ENCODE results near the gene PRODH.
"Not testable (repeated sequence)": the region's sequence is repeated elsewhere in the genome, so short reads cannot be mapped to it uniquely, and the experiment has no call there.

Gene PRODH

GRCh38 chr22:18968011-18968749, 32.1 kb upstream of the PRODH start:
- no peak for DNase-seq (ENCODE audit: low read depth in 3 of 3)

- DNase-seq (ENCODE audit: low read depth in 3 of 3) = not testable (repeated sequence)
These were observed 31.4 kb upstream of the PRODH start for GRCh38 chr22:18967391-18968010.

GRCh38 chr22:18966748-18967147, 30.7 kb upstream of the PRODH start:
- DNase-seq (ENCODE audit: low read depth in 3 of 3) = no peak

GRCh38 chr22:18965526-18966421, 29.7 kb upstream of the PRODH start:
- no peak for DNase-seq (ENCODE audit: low read depth in 3 of 3)

- not testable (repeated sequence) for DNase-seq (ENCODE audit: low read depth in 3 of 3)
These were observed 28.6 kb upstream of the PRODH start for GRCh38 chr22:18964501-18965265.

- not testable (repeated sequence) for DNase-seq (ENCODE audit: low read depth in 3 of 3)
These were observed 28.0 kb upstream of the PRODH start for GRCh38 chr22:18964051-18964450.

- DNase-seq (ENCODE audit: low read depth in 3 of 3) = no peak
These were observed 26.2 kb upstream of the PRODH start for GRCh38 chr22:18962308-18962635.

- not testable (repeated sequence) for DNase-seq (ENCODE audit: low read depth in 3 of 3)
These were observed 25.7 kb upstream of the PRODH start for GRCh38 chr22:18961632-18962307.

- not testable (repeated sequence) for DNase-seq (ENCODE audit: low read depth in 3 of 3)
These were observed 25.1 kb upstream of the PRODH start for GRCh38 chr22:18961201-18961600.

- DNase-seq (ENCODE audit: low read depth in 3 of 3) = not testable (repeated sequence)
These were observed 24.2 kb upstream of the PRODH start for GRCh38 chr22:18960166-18960820.

GRCh38 chr22:18959741-18960140, 23.6 kb upstream of the PRODH start:
- DNase-seq (ENCODE audit: low read depth in 3 of 3) = not testable (repeated sequence)

- not testable (repeated sequence) for DNase-seq (ENCODE audit: low read depth in 3 of 3)
These were observed 23.2 kb upstream of the PRODH start for GRCh38 chr22:18959266-18959665.

- not testable (repeated sequence) for DNase-seq (ENCODE audit: low read depth in 3 of 3)
These were observed 22.6 kb upstream of the PRODH start for GRCh38 chr22:18958738-18959137.

GRCh38 chr22:18958321-18958705, 22.2 kb upstream of the PRODH start:
- not testable (repeated sequence) for DNase-seq (ENCODE audit: low read depth in 3 of 3)

GRCh38 chr22:18957621-18958320, 21.7 kb upstream of the PRODH start:
- not testable (repeated sequence) for DNase-seq (ENCODE audit: low read depth in 3 of 3)

GRCh38 chr22:18956956-18957355, 20.9 kb upstream of the PRODH start:
- not testable (repeated sequence) for DNase-seq (ENCODE audit: low read depth in 3 of 3)

GRCh38 chr22:18956121-18956895, 20.2 kb upstream of the PRODH start:
- not testable (repeated sequence) for DNase-seq (ENCODE audit: low read depth in 3 of 3)

GRCh38 chr22:18955696-18956095, 19.6 kb upstream of the PRODH start:
- DNase-seq (ENCODE audit: low read depth in 3 of 3) = no peak

- DNase-seq (ENCODE audit: low read depth in 3 of 3) = no peak
These were observed 19.0 kb upstream of the PRODH start for GRCh38 chr22:18954990-18955571.

Data from stimulated activated CD4-positive, alpha-beta T cell treated with anti-CD3 and anti-CD28 coated beads, TNF-alpha, amount 100 ng/mL, for 4 hours (primary cell).